HCT116 (cell line): ENCODE measurements around the gene FLNA. TPM values are rescaled to one million over a fixed set of nuclear protein-coding genes. Genes with fewer than 3 reads are reported as not detected.
A peak's percentile ranks its signal among the peaks of the same experiment; 100 is the strongest.
"Not testable (repeated sequence)": the region's sequence is repeated elsewhere in the genome, so short reads cannot be mapped to it uniquely, and the experiment has no call there.

Experiments used
- ATAC-seq: fragments of 200-7000 bp; cut with Tn5 transposase; 2 replicates; pipeline ENCODE4 v1.9.1; 2020; ENCODE audit warnings: mild to moderate bottlenecking, moderate library complexity
- BruUV-seq: library from RNA; stranded (reverse); fragments of 400-500 nt; replicated peaks from 2 replicates; lab custom pipeline; 2021; lab: Mats Ljungman, UMichigan
- CTCF ChIA-PET: fragments of 300-600 bp; sonication (Branson Sonifier 250); formaldehyde crosslinking; loops from one replicate; lab custom pipeline; 2021; ENCODE audit warnings: antibody characterized with exemption; lab: Charles Lee
- POLR2A ChIA-PET: fragments of 300-600, 350-600 bp; sonication (Branson Sonifier 250); formaldehyde crosslinking; loops from one replicate; lab custom pipeline; 2021; ENCODE audit warnings: antibody characterized with exemption; lab: Charles Lee
- RAD21 ChIA-PET, 2 experiments: fragments of 300-600 bp; sonication (Branson Sonifier 250); formaldehyde crosslinking; loops; one replicate each; lab custom pipeline; 2023; ENCODE audit warnings: low total read pairs in 2 of 2; ENCODE audit not compliant: uncharacterized antibody in 2 of 2, unreplicated experiment in 2 of 2, low non-redundant PET in 1 of 2; lab: Charles Lee
- DNase-seq: peaks from one replicate; pipeline ENCODE4 v3.0.0-alpha.2; 2010; ENCODE audit warnings: low read depth, low spot score
- H2AFZ ChIP-seq: fragments of 200-600 bp; shearing (Covaris generic), sonication (generic); 2 replicates; pipeline ENCODE4 v1.6.1; 2017; ENCODE audit warnings: low read depth, mixed run types, mixed read lengths, antibody characterized with exemption, low read length; ENCODE audit not compliant: poor library complexity, severe bottlenecking
- H3K27ac ChIP-seq: 2 replicates; pipeline ENCODE4 v1.5.1; 2012; ENCODE audit warnings: low read depth, low read length
- H3K27me3 ChIP-seq: fragments of 200-600 bp; sonication (generic); 2 replicates; pipeline ENCODE4 v1.6.1; 2016; ENCODE audit warnings: mixed run types, low read length, mixed read lengths; ENCODE audit not compliant: insufficient read depth
- H3K36me3 ChIP-seq, 2 experiments: fragments of 200-500 bp in 1 of 2; fragments of 200-600 bp in 1 of 2; sonication (Bioruptor generic) in 1 of 2; sonication (generic) in 1 of 2; 2 replicates each; pipeline versions ENCODE4 v1.5.1 to v1.6.1; 2014 to 2016; ENCODE audit warnings: low read length in 2 of 2, inconsistent platforms in 1 of 2, mixed read lengths in 1 of 2, mixed run types in 1 of 2; ENCODE audit not compliant: insufficient read depth in 2 of 2, control insufficient read depth in 1 of 2
- H3K4me1 ChIP-seq, 2 experiments: fragments of 200-600 bp in 1 of 2; sonication (generic) in 1 of 2; 2 replicates each; pipeline versions ENCODE4 v1.5.1 to v1.6.1; 2012 to 2017; ENCODE audit warnings: low read length in 2 of 2, inconsistent platforms in 1 of 2, mild to moderate bottlenecking in 1 of 2, mixed read lengths in 1 of 2, mixed run types in 1 of 2, moderate library complexity in 1 of 2; ENCODE audit not compliant: insufficient read depth in 2 of 2, control insufficient read depth in 1 of 2
- H3K4me2 ChIP-seq: fragments of 200-600 bp; sonication (generic); 2 replicates; pipeline ENCODE4 v1.6.1; 2017; ENCODE audit warnings: mixed run types, low read length, mixed read lengths
- H3K4me3 ChIP-seq, 2 experiments: fragments of 200-600 bp in 1 of 2; sonication (generic) in 1 of 2; replicated peaks in 1 of 2; 2 replicates each; pipeline ENCODE4 v1.5.1; 2011 to 2016; ENCODE audit warnings: low read length in 2 of 2, control low read depth in 1 of 2, low read depth in 1 of 2, mild to moderate bottlenecking in 1 of 2, mixed read lengths in 1 of 2, mixed run types in 1 of 2
- H3K79me2 ChIP-seq: fragments of 200-600 bp; sonication (generic); 2 replicates; pipeline ENCODE4 v1.6.1; 2017; ENCODE audit warnings: mild to moderate bottlenecking, mixed run types, low read length, moderate library complexity, mixed read lengths; ENCODE audit not compliant: insufficient read depth
- H3K9ac ChIP-seq: fragments of 200-600 bp; sonication (generic); 2 replicates; pipeline ENCODE4 v1.6.1; 2016; ENCODE audit warnings: low read length, mixed read lengths
- H3K9me2 ChIP-seq: fragments of 200-600 bp; sonication (generic), shearing (Covaris generic); 2 replicates; pipeline ENCODE4 v1.6.1; 2017; ENCODE audit warnings: mixed run types, mild to moderate bottlenecking, moderate library complexity; ENCODE audit not compliant: insufficient read depth
- H3K9me3 ChIP-seq, 2 experiments: fragments of 200-500 bp in 1 of 2; fragments of 200-600 bp in 1 of 2; sonication (Bioruptor generic) in 1 of 2; sonication (generic) in 1 of 2; 2 replicates each; pipeline ENCODE4 v1.6.1; 2014 to 2017; ENCODE audit warnings: low read length in 2 of 2, mixed read lengths in 2 of 2, inconsistent platforms in 1 of 2, low read depth in 1 of 2, mild to moderate bottlenecking in 1 of 2, mixed run types in 1 of 2, moderate library complexity in 1 of 2; ENCODE audit not compliant: control insufficient read depth in 1 of 2, insufficient read depth in 1 of 2
- H4K20me1 ChIP-seq: fragments of 200-600 bp; sonication (generic), shearing (Covaris generic); 2 replicates; pipeline ENCODE4 v1.6.1; 2017; ENCODE audit warnings: mixed run types, mild to moderate bottlenecking, moderate library complexity; ENCODE audit not compliant: insufficient read depth
- EGR1 ChIP-seq: IDR thresholded peaks from 2 replicates; pipeline ENCODE4 v1.6.1; 2012; ENCODE audit warnings: low read depth
- MAX ChIP-seq: IDR thresholded peaks from 2 replicates; pipeline ENCODE4 v1.6.1; 2012
- POLR2A ChIP-seq: IDR thresholded peaks from 2 replicates; pipeline ENCODE4 v1.7.0; 2011; ENCODE audit warnings: borderline replicate concordance; ENCODE audit not compliant: insufficient read depth, insufficient read length; ENCODE audit errors: extremely low read depth
- POLR2AphosphoS5 ChIP-seq: IDR thresholded peaks from 2 replicates; pipeline ENCODE4 v1.6.1; 2011; ENCODE audit warnings: mild to moderate bottlenecking, low read depth, low read length, moderate library complexity
- intact Hi-C: fragments of 100-400 bp; cut with micrococcal nuclease; formaldehyde crosslinking; loops from 2 replicates; pipeline ENCODE4 v1.10.0; 2022
- total RNA-seq: library from RNA; stranded (reverse); gene quantifications from one replicate; pipeline ENCODE4 v1.2.1, GENCODE V29; 2021; ENCODE audit not compliant: unreplicated experiment

Gene FLNA
- total RNA-seq, 1 experiment from 2014 or later = 546 TPM

DNA sequence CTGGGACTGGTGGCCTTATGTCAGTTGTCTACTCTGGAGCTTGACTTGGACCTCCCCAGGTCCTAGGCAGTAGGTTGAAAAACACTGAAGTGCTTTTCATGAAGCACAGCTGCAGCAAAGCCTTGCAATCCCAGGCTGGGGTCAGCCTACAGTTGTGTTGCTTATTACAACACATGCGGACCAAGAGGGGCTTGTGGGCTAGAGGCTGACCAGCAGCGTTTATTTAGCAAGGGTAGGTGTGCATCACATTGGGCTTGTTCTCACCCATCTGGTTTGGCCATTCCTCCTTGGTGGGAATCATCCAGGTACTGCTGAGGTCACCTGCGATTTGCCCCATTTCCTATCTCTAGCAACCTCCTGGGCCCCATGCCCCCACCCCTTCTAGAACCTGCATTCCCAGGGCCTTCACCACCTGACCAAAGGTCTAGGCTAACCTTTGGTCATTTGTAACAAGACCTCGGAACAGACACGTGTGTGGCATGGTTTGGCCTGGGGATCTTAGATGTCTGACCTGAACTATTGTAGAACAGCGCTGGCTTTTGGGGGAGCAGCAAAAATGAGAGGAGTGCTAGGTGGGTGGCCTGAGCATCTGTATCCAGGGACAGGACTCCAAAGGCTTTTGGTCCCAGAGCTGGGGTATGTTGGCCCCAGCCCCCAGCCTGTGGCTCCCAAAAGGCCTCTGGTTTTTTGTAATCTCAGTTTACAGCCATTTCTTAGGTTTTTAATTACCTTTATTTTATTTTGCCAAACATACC is 26.8 kb upstream of the FLNA start:
- peak; percentile 14 for ATAC-seq
- ChIA-PET CTCF (no interaction called here), POLR2A (interaction anchor here (2.8 kb wide), 1 partner anchor 8 kb away, joined by 10 read pairs; the partner anchor contains the start of gene DNASE1L1), RAD21 (no interaction called here)
- Histone ChIP-seq H3K27me3 (no peaks in the 10 kb centered on the region), H3K27ac (peak overlapping the region; percentile 45; the same call in 1 of the 2 replicates), H3K4me2 (no peak overlapping the region), H2AFZ (no peak overlapping the region), H3K36me3 (peaks cover 0 to 27% of the 10 kb centered on the region in 2 experiments; a peak in 1 of 4 replicates), H3K9me3 (no peaks in the 10 kb centered on the region), H4K20me1 (no peaks in the 10 kb centered on the region), H3K9ac (no peak overlapping the region), H3K9me2 (no peaks in the 10 kb centered on the region)
- no peak for DNase-seq
- TF ChIP-seq POLR2A (peak; percentile 74), EGR1 (no peak), MAX (no peak), POLR2AphosphoS5 (peak; percentile 78)
- TF ChIP-seq, all 23 proteins: peak for 2
- H3K79me2 ChIP-seq = peaks cover 19% of the 10 kb centered on the region
- no TSS peak for BruUV-seq
- no peak overlapping the region for H3K4me3 ChIP-seq
- H3K4me1 ChIP-seq = peaks cover 0 to 21% of the 10 kb centered on the region in 2 experiments; a peak in 2 of 4 replicates
- intact Hi-C loops = no loop called here

DNA sequence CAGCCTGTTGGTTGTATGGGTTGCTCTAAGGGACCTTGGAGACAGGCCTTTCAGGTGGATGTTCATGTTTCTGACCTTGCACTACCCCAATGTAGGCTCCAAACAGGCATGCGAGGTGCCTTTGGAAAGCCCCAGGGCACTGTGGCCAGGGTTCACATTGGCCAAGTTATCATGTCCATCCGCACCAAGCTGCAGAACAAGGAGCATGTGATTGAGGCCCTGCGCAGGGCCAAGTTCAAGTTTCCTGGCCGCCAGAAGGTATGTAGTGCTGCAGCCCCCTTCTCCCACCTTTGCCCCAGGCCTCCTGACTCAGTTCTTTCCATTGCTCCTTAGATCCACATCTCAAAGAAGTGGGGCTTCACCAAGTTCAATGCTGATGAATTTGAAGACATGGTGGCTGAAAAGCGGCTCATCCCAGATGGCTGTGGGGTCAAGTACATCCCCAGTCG is 26.0 kb upstream of the FLNA start:
- H4K20me1 ChIP-seq, ATAC-seq, DNase-seq, RAD21 ChIA-PET, H2AFZ ChIP-seq, H3K9me3 ChIP-seq, H3K9me2 ChIP-seq, BruUV-seq, H3K27me3 ChIP-seq, CTCF ChIA-PET, intact Hi-C loops: not testable (repeated sequence)
- Histone ChIP-seq H3K4me3 (peak overlapping the region in 1 of 2 experiments; percentile 84; a peak in 3 of 4 replicates), H3K9ac (0 out of 2 replicates have a peak overlapping the region, but pooled peaks have one; percentile 97), H3K4me2 (peak overlapping the region; percentile 85), H3K4me1 (peaks cover 0 to 23% of the 10 kb centered on the region in 2 experiments; a peak in 2 of 4 replicates), H3K36me3 (peaks cover 0 to 27% of the 10 kb centered on the region in 2 experiments; a peak in 1 of 4 replicates), H3K27ac (peak overlapping the region; percentile 92), H3K79me2 (peaks cover 19% of the 10 kb centered on the region)
- POLR2A ChIA-PET = interaction anchor here (1.4 to 2.8 kb wide), 2 partner anchors 9 to 27 kb away, joined by 4 to 10 read pairs; partner anchors contain the start of gene DNASE1L1
